ENCODE measurements around the gene STK40. TPM values are rescaled to one million over a fixed set of nuclear protein-coding genes. Genes with fewer than 3 reads are reported as not detected.

Gene STK40
- total and polyA plus RNA-seq, 9 of the 15 experiments (the other 6 are each of a cell fraction or from before 2014, with no cell fraction given) = 0.69 to 94.3 (median 39.1) TPM

- TF ChIP-seq RREB1 (CRISPR knock-in tag; IDR thresholded peaks at IDR 0.05) (peak; percentile 91; the same call in 1 of the 2 replicates), AFF4 (CRISPR knock-in tag; IDR thresholded peaks at IDR 0.05) (peak; percentile 99), ZNF318 (IDR thresholded peaks at IDR 0.05; ENCODE audit: borderline replicate concordance in 1 of 2, low read depth in 1 of 2) (peak in 1 of 2 experiments; percentile 99; a peak in 2 of 4 replicates), ZNF511 (CRISPR knock-in tag; IDR thresholded peaks at IDR 0.05) (peak; percentile 87)
These were observed 779 bp upstream of the STK40 start (continued) for GRCh38 chr1:36386265-36387140.
